ENCODE measurements around the gene INTS13. TPM values are rescaled to one million over a fixed set of nuclear protein-coding genes. Genes with fewer than 3 reads are reported as not detected.
A peak's percentile ranks its signal among the peaks of the same experiment; 100 is the strongest.

INTS13 gene
- total and polyA plus RNA-seq, 4 donors = 6.6 to 19.7 (median 10.2) TPM

DNA sequence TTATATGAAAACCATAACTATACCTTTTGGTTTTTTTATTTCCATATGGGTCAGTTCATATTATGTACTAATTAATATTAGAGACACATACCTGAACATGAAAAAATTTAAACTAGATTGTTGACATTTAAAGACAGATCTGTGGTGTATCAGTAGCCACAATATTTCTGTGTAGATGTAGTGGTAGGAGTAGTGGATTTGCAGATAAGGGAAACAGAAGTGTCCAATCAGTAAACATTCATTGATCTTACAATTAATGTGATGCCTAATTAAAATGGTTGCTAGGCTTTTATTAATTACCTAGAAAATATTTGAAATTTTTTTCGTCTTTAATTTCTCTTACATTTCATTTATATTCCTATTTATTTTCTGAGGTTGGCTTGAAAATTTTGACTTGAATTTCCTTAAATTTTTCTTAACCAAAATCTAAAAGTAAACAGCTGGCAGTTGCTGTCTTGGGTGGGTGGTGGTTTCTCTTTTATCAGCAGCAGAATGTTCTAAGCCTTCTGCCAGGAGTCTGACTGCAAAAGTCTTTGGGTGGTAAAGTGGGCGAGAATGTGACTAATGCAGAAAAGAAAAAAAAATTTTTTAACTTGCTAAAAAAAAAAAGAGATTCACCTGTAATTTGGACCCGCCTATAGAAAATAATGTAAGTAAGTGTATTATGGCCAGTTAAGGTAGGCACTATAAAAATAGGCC is 2.9 kb upstream of the INTS13 start (continued):
- TF ChIP-seq, protein P1, sequence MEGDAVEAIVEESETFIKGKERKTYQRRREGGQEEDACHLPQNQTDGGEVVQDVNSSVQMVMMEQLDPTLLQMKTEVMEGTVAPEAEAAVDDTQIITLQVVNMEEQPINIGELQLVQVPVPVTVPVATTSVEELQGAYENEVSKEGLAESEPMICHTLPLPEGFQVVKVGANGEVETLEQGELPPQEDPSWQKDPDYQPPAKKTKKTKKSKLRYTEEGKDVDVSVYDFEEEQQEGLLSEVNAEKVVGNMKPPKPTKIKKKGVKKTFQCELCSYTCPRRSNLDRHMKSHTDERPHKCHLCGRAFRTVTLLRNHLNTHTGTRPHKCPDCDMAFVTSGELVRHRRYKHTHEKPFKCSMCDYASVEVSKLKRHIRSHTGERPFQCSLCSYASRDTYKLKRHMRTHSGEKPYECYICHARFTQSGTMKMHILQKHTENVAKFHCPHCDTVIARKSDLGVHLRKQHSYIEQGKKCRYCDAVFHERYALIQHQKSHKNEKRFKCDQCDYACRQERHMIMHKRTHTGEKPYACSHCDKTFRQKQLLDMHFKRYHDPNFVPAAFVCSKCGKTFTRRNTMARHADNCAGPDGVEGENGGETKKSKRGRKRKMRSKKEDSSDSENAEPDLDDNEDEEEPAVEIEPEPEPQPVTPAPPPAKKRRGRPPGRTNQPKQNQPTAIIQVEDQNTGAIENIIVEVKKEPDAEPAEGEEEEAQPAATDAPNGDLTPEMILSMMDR (IDR thresholded peaks at IDR 0.05; ENCODE audit: low read depth, low read length, missing input control) = no peak
- TF ChIP-seq JUND (IDR thresholded peaks at IDR 0.05) (no peak), FOXA2 (IDR thresholded peaks at IDR 0.05) (no peak)

DNA sequence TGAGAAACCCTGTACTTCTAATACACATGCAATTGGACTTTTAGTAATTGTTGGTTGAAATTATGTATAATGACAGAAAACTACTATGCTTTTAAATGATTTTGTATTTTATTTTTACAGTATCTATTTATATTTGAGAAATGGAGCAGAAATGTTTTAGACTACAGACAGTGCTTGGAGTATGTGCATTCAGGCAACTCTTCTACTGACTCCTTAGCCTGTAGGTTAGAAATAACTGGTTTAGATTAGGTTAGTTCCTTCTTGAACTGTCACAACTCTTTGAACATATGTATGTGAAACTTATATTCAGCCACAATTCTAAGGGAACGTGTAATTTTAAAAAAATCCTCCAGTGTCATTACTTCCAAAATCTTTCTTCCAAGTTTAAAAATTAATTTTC is 2.2 kb upstream of the INTS13 start:
- TF ChIP-seq HNF4G (IDR thresholded peaks at IDR 0.05) (no peak), GABPA (IDR thresholded peaks at IDR 0.05 in 1 of 2, conservative IDR thresholded peaks at IDR 0.05 in 1 of 2) (no peak), NR2F2 (IDR thresholded peaks at IDR 0.05) (no peak), HNF4A (conservative IDR thresholded peaks at IDR 0.05) (no peak), TAF1 (conservative IDR thresholded peaks at IDR 0.05) (no peak), FOXA2 (IDR thresholded peaks at IDR 0.05) (no peak), YY1 (IDR thresholded peaks at IDR 0.05) (no peak), SP1 (IDR thresholded peaks at IDR 0.05) (no peak)
- TF ChIP-seq, protein P1 (IDR thresholded peaks at IDR 0.05; ENCODE audit: low read depth, low read length, missing input control) = no peak
- TF ChIP-seq, protein P2, sequence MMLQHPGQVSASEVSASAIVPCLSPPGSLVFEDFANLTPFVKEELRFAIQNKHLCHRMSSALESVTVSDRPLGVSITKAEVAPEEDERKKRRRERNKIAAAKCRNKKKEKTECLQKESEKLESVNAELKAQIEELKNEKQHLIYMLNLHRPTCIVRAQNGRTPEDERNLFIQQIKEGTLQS (IDR thresholded peaks at IDR 0.05) = no peak
- TF ChIP-seq, protein P3, sequence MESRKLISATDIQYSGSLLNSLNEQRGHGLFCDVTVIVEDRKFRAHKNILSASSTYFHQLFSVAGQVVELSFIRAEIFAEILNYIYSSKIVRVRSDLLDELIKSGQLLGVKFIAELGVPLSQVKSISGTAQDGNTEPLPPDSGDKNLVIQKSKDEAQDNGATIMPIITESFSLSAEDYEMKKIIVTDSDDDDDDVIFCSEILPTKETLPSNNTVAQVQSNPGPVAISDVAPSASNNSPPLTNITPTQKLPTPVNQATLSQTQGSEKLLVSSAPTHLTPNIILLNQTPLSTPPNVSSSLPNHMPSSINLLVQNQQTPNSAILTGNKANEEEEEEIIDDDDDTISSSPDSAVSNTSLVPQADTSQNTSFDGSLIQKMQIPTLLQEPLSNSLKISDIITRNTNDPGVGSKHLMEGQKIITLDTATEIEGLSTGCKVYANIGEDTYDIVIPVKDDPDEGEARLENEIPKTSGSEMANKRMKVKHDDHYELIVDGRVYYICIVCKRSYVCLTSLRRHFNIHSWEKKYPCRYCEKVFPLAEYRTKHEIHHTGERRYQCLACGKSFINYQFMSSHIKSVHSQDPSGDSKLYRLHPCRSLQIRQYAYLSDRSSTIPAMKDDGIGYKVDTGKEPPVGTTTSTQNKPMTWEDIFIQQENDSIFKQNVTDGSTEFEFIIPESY (IDR thresholded peaks at IDR 0.05) = no peak
- no peaks in the 10 kb centered on the region for H3K36me3 ChIP-seq (ENCODE audit: control insufficient read depth in 4 of 4, insufficient read depth in 3 of 4, low read depth in 1 of 4, low read length in 3 of 4)
- H3K4me1 ChIP-seq (ENCODE audit: control insufficient read depth in 4 of 4, insufficient read depth in 4 of 4, low read length in 3 of 4) = peaks cover 6 to 32% (median 15%) of the 10 kb centered on the region in 4 donors
- no peak overlapping the region for H3K27ac ChIP-seq (ENCODE audit: low read depth in 1 of 2, low read length in 2 of 2)
- peak overlapping the region in 1 of 3 donors; percentile 88 for H3K4me3 ChIP-seq (ENCODE audit: low read depth in 1 of 3, low read length in 3 of 3)
- WGBS = 64% methylated on average over 1 of the region's 1 CpG
- no peak for DNase-seq (ENCODE audit: low spot score)
- H3K9me3 ChIP-seq (ENCODE audit: control insufficient read depth in 4 of 4, low read length in 3 of 4) = no peaks in the 10 kb centered on the region
- H3K27me3 ChIP-seq (ENCODE audit: control insufficient read depth in 4 of 4, insufficient read depth in 4 of 4, low read length in 3 of 4) = no peaks in the 10 kb centered on the region
- peak overlapping the region in 1 of 2 donors; percentile 24 for H3K9ac ChIP-seq (ENCODE audit: low read depth in 1 of 2, low read length in 2 of 2)

DNA sequence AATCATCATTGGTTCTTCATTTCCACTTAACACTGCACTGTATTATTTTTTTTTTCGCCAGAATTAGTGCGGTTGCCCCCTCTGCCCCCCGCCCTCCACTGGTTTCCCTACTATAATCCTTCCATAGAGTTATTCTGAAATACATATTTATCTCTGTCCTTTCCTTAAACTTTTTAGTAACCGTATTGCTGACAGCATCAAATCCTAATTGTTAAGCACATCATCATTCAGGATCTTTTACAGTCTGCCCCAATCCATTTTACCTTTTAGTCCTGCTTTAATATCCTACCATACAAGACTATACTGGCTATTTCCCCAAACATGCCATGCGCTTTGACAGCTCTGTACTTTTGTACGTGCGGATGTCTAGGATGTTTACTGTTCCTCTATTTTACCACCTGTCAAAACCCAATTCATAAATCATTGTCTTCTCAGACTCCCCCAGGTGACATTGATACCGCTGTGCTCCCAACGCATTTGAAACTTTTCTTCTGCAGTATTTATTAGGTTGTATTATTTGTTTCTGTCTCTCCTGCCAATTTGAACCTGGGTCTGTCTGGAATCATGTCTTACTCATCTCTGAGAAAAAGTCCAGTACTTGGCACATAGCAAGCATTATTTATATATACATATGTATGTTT is 1.5 kb upstream of the INTS13 start:
- H3K9me3 ChIP-seq (ENCODE audit: control insufficient read depth in 4 of 4, low read length in 3 of 4) = no peaks in the 10 kb centered on the region
- no peaks in the 10 kb centered on the region for H3K27me3 ChIP-seq (ENCODE audit: control insufficient read depth in 4 of 4, insufficient read depth in 4 of 4, low read length in 3 of 4)
- H3K36me3 ChIP-seq (ENCODE audit: control insufficient read depth in 4 of 4, insufficient read depth in 3 of 4, low read depth in 1 of 4, low read length in 3 of 4) = no peaks in the 10 kb centered on the region
- H3K4me3 ChIP-seq (ENCODE audit: low read depth in 1 of 3, low read length in 3 of 3) = peak overlapping the region; percentile 88 to 98 (median 89)
- peak overlapping the region; percentile 73 to 92 for H3K9ac ChIP-seq (ENCODE audit: low read depth in 1 of 2, low read length in 2 of 2)
- DNase-seq (ENCODE audit: low spot score) = no peak
- H3K27ac ChIP-seq (ENCODE audit: low read depth in 1 of 2, low read length in 2 of 2) = peak overlapping the region; percentile 89 to 94
- peaks cover 6 to 32% (median 15%) of the 10 kb centered on the region in 4 donors for H3K4me1 ChIP-seq (ENCODE audit: control insufficient read depth in 4 of 4, insufficient read depth in 4 of 4, low read length in 3 of 4)
- TF ChIP-seq GABPA (IDR thresholded peaks at IDR 0.05 in 1 of 2, conservative IDR thresholded peaks at IDR 0.05 in 1 of 2) (no peak), NR2F2 (IDR thresholded peaks at IDR 0.05) (no peak), TAF1 (conservative IDR thresholded peaks at IDR 0.05) (peak; percentile 5), FOXA2 (IDR thresholded peaks at IDR 0.05) (no peak), YY1 (IDR thresholded peaks at IDR 0.05) (no peak)
- TF ChIP-seq, protein P4, sequence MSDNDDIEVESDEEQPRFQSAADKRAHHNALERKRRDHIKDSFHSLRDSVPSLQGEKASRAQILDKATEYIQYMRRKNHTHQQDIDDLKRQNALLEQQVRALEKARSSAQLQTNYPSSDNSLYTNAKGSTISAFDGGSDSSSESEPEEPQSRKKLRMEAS (IDR thresholded peaks at IDR 0.05) = no peak
- TF ChIP-seq, protein P5, sequence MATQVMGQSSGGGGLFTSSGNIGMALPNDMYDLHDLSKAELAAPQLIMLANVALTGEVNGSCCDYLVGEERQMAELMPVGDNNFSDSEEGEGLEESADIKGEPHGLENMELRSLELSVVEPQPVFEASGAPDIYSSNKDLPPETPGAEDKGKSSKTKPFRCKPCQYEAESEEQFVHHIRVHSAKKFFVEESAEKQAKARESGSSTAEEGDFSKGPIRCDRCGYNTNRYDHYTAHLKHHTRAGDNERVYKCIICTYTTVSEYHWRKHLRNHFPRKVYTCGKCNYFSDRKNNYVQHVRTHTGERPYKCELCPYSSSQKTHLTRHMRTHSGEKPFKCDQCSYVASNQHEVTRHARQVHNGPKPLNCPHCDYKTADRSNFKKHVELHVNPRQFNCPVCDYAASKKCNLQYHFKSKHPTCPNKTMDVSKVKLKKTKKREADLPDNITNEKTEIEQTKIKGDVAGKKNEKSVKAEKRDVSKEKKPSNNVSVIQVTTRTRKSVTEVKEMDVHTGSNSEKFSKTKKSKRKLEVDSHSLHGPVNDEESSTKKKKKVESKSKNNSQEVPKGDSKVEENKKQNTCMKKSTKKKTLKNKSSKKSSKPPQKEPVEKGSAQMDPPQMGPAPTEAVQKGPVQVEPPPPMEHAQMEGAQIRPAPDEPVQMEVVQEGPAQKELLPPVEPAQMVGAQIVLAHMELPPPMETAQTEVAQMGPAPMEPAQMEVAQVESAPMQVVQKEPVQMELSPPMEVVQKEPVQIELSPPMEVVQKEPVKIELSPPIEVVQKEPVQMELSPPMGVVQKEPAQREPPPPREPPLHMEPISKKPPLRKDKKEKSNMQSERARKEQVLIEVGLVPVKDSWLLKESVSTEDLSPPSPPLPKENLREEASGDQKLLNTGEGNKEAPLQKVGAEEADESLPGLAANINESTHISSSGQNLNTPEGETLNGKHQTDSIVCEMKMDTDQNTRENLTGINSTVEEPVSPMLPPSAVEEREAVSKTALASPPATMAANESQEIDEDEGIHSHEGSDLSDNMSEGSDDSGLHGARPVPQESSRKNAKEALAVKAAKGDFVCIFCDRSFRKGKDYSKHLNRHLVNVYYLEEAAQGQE (IDR thresholded peaks at IDR 0.05) = no peak
- WGBS = 7% methylated on average over 9 of the region's 9 CpGs

Data from liver (tissue), 9 donors.